VCaP (cell line): ENCODE measurements around the gene IL1F10.

Experiments
- H3K27ac ChIP-seq: fragments of 450-650 bp; 2 replicates; pipeline ENCODE4 v1.5.1; 2017
- TF ChIP-seq, protein P1 (sequence below): fragments of 450-650 bp; conservative IDR thresholded peaks from 2 replicates; pipeline ENCODE4 v1.5.1; 2017; ENCODE audit warnings: mild to moderate bottlenecking, moderate library complexity

Gene IL1F10

DNA sequence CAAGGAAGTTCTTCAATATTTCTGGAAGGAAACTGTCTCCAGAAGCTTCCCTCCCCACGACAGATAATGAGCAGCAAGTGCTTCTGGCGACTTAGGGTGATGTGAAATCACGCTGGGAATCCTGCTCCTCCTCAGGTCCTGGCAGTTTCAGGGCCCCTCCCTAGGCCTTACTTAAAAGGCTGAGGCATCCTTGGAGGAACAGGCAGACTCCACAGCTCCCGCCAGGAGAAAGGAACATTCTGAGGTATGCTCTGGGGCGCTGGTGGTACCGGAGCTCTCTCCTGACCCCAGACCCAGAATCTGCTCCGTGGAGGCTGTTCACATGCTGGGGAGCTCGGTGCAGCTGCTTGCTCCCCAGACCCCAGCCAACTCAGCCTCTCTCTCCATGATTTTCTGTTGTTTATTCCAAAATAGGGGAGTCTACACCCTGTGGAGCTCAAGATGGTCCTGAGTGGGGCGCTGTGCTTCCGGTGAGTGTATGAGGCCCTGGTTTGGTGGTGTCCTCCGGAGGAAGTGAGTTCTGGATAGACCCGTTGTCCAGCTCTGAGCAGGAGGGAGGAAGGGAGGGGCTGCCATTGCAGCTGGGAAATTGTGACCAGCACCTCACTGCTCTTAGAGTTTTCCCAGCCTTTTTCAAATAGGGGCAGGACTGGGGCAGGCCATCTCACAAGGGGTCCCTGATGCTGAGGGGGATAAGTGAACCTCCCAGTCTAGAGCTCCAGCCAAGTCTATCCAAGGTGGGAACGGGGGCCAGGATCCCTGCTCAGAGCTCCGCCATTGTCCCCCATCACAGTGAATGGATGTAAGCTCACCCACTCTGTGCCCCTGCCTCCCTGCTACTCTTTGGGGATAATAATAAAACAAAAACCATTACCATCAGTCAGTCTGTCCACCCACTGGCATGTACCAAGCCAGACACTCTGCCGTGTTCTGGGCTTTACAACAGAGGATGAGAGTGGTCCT, 8.5 kb upstream of the IL1F10 start, which contains the start of gene IL36RN:
TSS of gene IL36RN (plus strand) at position 201 of the 963 bp plus-strand sequence. CDS start at position 442, 241 bp downstream.
- peak within 1 kb of the TSS; percentile 41 for H3K27ac ChIP-seq
- TF ChIP-seq, protein P1, sequence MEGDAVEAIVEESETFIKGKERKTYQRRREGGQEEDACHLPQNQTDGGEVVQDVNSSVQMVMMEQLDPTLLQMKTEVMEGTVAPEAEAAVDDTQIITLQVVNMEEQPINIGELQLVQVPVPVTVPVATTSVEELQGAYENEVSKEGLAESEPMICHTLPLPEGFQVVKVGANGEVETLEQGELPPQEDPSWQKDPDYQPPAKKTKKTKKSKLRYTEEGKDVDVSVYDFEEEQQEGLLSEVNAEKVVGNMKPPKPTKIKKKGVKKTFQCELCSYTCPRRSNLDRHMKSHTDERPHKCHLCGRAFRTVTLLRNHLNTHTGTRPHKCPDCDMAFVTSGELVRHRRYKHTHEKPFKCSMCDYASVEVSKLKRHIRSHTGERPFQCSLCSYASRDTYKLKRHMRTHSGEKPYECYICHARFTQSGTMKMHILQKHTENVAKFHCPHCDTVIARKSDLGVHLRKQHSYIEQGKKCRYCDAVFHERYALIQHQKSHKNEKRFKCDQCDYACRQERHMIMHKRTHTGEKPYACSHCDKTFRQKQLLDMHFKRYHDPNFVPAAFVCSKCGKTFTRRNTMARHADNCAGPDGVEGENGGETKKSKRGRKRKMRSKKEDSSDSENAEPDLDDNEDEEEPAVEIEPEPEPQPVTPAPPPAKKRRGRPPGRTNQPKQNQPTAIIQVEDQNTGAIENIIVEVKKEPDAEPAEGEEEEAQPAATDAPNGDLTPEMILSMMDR = no peak

DNA sequence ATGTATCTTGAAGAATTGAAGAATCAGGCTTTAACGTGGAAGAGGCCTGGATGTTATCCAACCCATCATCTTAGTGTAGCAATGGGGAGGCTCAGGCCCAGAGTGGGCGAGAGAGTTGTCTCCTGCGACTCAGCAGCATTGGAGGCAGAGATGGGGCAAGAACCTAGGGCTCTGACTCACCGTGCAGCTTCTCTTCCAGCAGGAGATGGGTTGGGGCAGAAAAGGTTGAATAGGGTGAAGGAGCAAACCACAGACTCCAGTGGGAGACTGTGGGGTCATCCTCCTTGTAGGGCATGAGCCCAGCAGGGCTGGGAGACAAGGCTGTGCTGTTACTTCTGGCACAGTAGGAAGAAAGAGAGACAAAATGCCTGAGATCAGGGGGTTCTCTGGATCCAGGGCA, 7.4 kb upstream of the IL1F10 start:
- H3K27ac ChIP-seq = no peak overlapping the region
- TF ChIP-seq, protein P1 = no peak

DNA sequence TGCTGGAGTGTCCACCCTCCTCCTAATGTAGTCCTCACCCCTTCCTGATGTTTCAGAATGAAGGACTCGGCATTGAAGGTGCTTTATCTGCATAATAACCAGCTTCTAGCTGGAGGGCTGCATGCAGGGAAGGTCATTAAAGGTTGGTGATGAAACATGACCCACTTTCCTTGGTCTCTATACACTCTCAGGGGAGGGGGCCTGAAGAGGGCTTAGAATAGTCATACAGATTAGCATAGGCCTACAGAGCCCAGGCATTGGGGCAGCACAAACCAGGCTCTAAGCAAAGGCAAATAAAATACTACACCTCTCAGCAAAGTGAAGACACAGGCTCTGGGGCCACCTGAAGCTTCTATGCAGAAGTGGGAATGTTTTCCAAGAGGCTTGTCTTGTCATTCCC, 7.0 kb upstream of the IL1F10 start:
- TF ChIP-seq, protein P1 = no peak
- no peak overlapping the region for H3K27ac ChIP-seq

DNA sequence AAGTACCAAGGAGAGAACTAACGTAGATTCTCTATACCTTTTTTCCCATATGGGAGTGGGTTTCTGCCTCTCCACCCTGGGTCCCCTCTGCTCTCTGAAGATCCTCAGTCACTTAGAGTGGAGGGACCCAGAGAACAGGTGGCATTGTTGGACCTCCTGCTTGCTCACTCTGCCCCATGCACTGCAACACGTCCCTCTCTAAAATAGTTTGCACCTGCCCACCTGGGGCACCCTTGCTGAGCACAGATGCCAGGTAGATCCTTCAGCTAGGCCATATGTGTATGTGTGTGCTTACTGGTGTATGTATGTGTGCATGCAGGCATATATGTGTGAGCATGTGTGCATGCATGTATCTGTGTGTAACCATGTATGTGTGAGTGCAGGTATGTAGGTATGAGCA, 6.5 kb upstream of the IL1F10 start:
- no peak overlapping the region for H3K27ac ChIP-seq
- TF ChIP-seq, protein P1 = no peak

DNA sequence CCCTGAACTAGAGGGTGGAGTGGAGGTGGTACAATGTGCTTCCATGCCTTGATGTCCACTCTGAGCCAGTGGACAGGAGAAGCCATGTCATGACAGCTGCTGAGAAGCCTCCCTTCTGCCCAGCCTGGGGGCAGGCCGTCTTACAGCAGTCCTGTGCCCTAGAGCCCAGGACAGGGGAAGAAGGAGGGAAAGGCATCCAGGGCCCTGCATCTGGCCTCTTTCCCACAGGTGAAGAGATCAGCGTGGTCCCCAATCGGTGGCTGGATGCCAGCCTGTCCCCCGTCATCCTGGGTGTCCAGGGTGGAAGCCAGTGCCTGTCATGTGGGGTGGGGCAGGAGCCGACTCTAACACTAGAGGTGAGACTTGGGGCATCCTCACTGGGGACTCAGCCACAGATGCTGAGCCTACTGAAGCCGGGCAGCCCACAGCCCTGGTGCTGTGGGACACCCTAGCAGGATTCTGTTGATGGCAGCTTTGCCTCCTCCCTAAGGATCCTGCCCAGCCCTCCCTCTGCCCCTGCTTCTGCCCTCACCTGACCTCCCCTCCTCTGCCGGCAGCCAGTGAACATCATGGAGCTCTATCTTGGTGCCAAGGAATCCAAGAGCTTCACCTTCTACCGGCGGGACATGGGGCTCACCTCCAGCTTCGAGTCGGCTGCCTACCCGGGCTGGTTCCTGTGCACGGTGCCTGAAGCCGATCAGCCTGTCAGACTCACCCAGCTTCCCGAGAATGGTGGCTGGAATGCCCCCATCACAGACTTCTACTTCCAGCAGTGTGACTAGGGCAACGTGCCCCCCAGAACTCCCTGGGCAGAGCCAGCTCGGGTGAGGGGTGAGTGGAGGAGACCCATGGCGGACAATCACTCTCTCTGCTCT, 5.6 kb upstream of the IL1F10 start:
- H3K27ac ChIP-seq = no peak overlapping the region
- TF ChIP-seq, protein P1 = no peak

DNA sequence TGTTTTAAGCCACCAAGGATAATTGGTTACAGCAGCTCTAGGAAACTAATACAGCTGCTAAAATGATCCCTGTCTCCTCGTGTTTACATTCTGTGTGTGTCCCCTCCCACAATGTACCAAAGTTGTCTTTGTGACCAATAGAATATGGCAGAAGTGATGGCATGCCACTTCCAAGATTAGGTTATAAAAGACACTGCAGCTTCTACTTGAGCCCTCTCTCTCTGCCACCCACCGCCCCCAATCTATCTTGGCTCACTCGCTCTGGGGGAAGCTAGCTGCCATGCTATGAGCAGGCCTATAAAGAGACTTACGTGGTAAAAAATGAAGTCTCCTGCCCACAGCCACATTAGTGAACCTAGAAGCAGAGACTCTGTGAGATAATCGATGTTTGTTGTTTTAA, 3.5 kb upstream of the IL1F10 start:
- no peak overlapping the region for H3K27ac ChIP-seq
- TF ChIP-seq, protein P1 = no peak

DNA sequence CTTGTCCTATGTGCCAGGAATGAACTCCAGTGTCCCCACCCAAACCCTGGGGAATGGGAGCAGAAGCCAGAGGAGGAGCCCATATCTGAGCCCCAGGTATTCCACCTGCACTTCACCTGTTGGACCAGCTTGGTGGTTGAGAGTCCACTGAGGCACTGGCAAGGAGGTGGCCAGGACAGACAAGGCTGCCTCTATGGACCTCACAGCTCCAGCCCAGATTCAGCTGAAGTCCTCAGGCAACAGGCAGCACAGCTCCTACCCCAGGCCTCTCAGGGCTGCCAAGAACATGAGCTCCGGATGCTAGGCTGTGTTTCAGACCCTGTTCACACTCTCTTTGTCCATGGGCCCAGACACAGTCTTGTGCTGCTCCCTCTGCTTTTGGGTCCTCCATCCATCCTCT, 2.9 kb upstream of the IL1F10 start:
- no peak overlapping the region for H3K27ac ChIP-seq
- TF ChIP-seq, protein P1 = no peak
